HepG2 (cell line): ENCODE data around the gene SLC29A2. TPM values are rescaled to one million over a fixed set of nuclear protein-coding genes. Genes with fewer than 3 reads are reported as not detected.

Experiments used
- ATAC-seq: fragments of 200-7000 bp; cut with Tn5 transposase; 3 replicates; pipeline ENCODE4 v1.9.1; 2020; ENCODE audit warnings: mild to moderate bottlenecking, moderate library complexity
- BruUV-seq: library from RNA; stranded (reverse); fragments of 400-500 nt; replicated peaks from 2 replicates; lab custom pipeline; 2021; lab: Mats Ljungman, UMichigan
- CTCF ChIA-PET: fragments of 300-600 bp; formaldehyde crosslinking; extraction: SDS; loops from one replicate; lab custom pipeline; 2021; ENCODE audit warnings: low total read pairs, inconsistent platforms, low intra/inter-chr PET ratio; lab: Yijun Ruan, JAX
- POLR2A ChIA-PET: fragments of 350-600 bp; sonication (Branson Sonifier 250); formaldehyde crosslinking; loops from one replicate; lab custom pipeline; 2020; ENCODE audit warnings: antibody characterized with exemption, inconsistent platforms; lab: Yijun Ruan, JAX
- DNase-seq: peaks from one replicate; pipeline ENCODE4 v3.0.0-alpha.2; 2015; ENCODE audit warnings: low spot score
- FAIRE-seq: peaks from 3 replicates; lab custom pipeline; 2011; peaks lifted over from hg19 to GRCh38; lab: Jason Lieb, UNC
- H2AFZ ChIP-seq: one replicate; pipeline ENCODE4 v1.6.1; 2011; ENCODE audit warnings: low read length, inconsistent platforms
- H3K27ac ChIP-seq: fragments of 300-600 bp; 3 replicates; pipeline ENCODE4 v1.8.0; 2011; ENCODE audit warnings: mixed run types, mild to moderate bottlenecking, mixed read lengths, low read length, inconsistent platforms; ENCODE audit not compliant: insufficient read depth; ENCODE audit errors: extremely low read length
- H3K27me3 ChIP-seq, 2 experiments: fragments of 200-600 bp in 1 of 2; 2 replicates in 1 of 2; 3 replicates in 1 of 2; pipeline versions ENCODE4 v1.6.0 to v1.8.0; 2011; ENCODE audit warnings: low read length in 2 of 2, mild to moderate bottlenecking in 2 of 2, moderate library complexity in 2 of 2, inconsistent platforms in 1 of 2; ENCODE audit not compliant: insufficient read depth in 2 of 2, control insufficient read depth in 1 of 2
- H3K36me3 ChIP-seq, 2 experiments: fragments of 200-600 bp in 1 of 2; replicated peaks in 1 of 2; 2 replicates in 1 of 2; 3 replicates in 1 of 2; pipeline versions ENCODE4 v1.5.1 to v1.8.0; 2011; ENCODE audit warnings: low read length in 2 of 2, inconsistent platforms in 1 of 2; ENCODE audit not compliant: insufficient read depth in 2 of 2, control insufficient read depth in 1 of 2
- H3K4me1 ChIP-seq: 2 replicates; pipeline ENCODE4 v1.5.1; 2012; ENCODE audit warnings: low read length, inconsistent platforms; ENCODE audit not compliant: insufficient read depth
- H3K4me2 ChIP-seq: 2 replicates; pipeline ENCODE4 v1.6.0; 2011; ENCODE audit warnings: low read depth, low read length, inconsistent platforms
- H3K4me3 ChIP-seq, 3 experiments: fragments of 200-600 bp in 1 of 3; sonication (generic), shearing (Covaris generic) in 1 of 3; replicated peaks in 1 of 3; 2 replicates each; pipeline ENCODE4 v1.5.1; 2011 to 2016; ENCODE audit warnings: low read length in 3 of 3, inconsistent platforms in 2 of 3, low read depth in 2 of 3, mild to moderate bottlenecking in 2 of 3, control low read depth in 1 of 3, mixed read lengths in 1 of 3; ENCODE audit not compliant: insufficient read depth in 1 of 3
- H3K79me2 ChIP-seq: one replicate; pipeline ENCODE4 v1.6.1; 2011; ENCODE audit warnings: low read length, inconsistent platforms; ENCODE audit not compliant: insufficient read depth
- H3K9ac ChIP-seq: 2 replicates; pipeline ENCODE4 v1.6.0; 2011; ENCODE audit warnings: mild to moderate bottlenecking, low read depth, low read length, inconsistent platforms; ENCODE audit not compliant: insufficient read depth
- H3K9me3 ChIP-seq: 2 replicates; pipeline ENCODE4 v1.5.1; 2012; ENCODE audit warnings: mild to moderate bottlenecking, low read length
- H4K20me1 ChIP-seq: 2 replicates; pipeline ENCODE4 v1.6.0; 2011; ENCODE audit warnings: inconsistent platforms, mild to moderate bottlenecking, low read length, moderate library complexity; ENCODE audit not compliant: insufficient read depth
- AKAP8 ChIP-seq: sonication (generic); formaldehyde crosslinking; IDR thresholded peaks from 2 replicates; pipeline ENCODE4 v1.5.1; 2020; ENCODE audit warnings: mild to moderate bottlenecking, missing genetic modification reagents
- EZH2 ChIP-seq: conservative IDR thresholded peaks from 2 replicates; pipeline ENCODE4 v1.6.1; 2012; ENCODE audit warnings: mild to moderate bottlenecking, low read depth, low read length, moderate library complexity
- MIER2 ChIP-seq: IDR thresholded peaks from 2 replicates; pipeline ENCODE4 v1.6.1; 2016; ENCODE audit warnings: missing biosample characterization, missing genetic modification reagents
- PCBP1 ChIP-seq: fragments of 200-400 bp; formaldehyde crosslinking; IDR thresholded peaks from 2 replicates; pipeline ENCODE4 v1.6.1; 2017; ENCODE audit warnings: mild to moderate bottlenecking, low read depth, low read length, borderline replicate concordance
- RFX3 ChIP-seq: IDR thresholded peaks from 2 replicates; pipeline ENCODE4 v1.6.1; 2016; ENCODE audit warnings: missing biosample characterization, missing genetic modification reagents
- SCMH1 ChIP-seq: sonication (generic); formaldehyde crosslinking; IDR thresholded peaks from 2 replicates; pipeline ENCODE4 v1.9.0; 2021; ENCODE audit warnings: missing genetic modification reagents, mild to moderate bottlenecking, borderline replicate concordance
- SIN3A ChIP-seq: IDR thresholded peaks from 2 replicates; pipeline ENCODE4 v1.6.1; 2011; ENCODE audit warnings: low read depth, mild to moderate bottlenecking, control low read depth, low read length, borderline replicate concordance
- SP1 ChIP-seq, 2 experiments: fragments of 450-650 bp in 1 of 2; sonication (generic) in 1 of 2; formaldehyde crosslinking in 1 of 2; IDR thresholded peaks; 2 replicates each; pipeline versions ENCODE4 v1.4.0 to v1.6.1; 2016 to 2020; ENCODE audit warnings: missing genetic modification reagents in 1 of 2
- STAG1 ChIP-seq: sonication (generic); formaldehyde crosslinking; IDR thresholded peaks from 2 replicates; pipeline ENCODE4 v1.4.0; 2020; ENCODE audit warnings: missing genetic modification reagents
- TCF12 ChIP-seq, 2 experiments: fragments of 450-650 bp in 1 of 2; sonication (generic) in 1 of 2; formaldehyde crosslinking in 1 of 2; IDR thresholded peaks; 2 replicates each; pipeline versions ENCODE4 v1.6.1 to v1.8.0; 2017 to 2022; ENCODE audit warnings: antibody characterized with exemption in 1 of 2, mild to moderate bottlenecking in 1 of 2, missing genetic modification reagents in 1 of 2, moderate library complexity in 1 of 2
- XRCC5 ChIP-seq: fragments of 200-400 bp; formaldehyde crosslinking; optimal IDR thresholded peaks from 2 replicates; pipeline ENCODE3; 2017; ENCODE audit warnings: mild to moderate bottlenecking, low read length
- ZNF256 ChIP-seq: sonication (generic); formaldehyde crosslinking; conservative IDR thresholded peaks from 2 replicates; pipeline ENCODE4 v1.4.0; 2020; ENCODE audit warnings: missing genetic modification reagents
- ZNF674 ChIP-seq: sonication (generic); formaldehyde crosslinking; IDR thresholded peaks from 2 replicates; pipeline ENCODE4 v1.5.0; 2020; ENCODE audit warnings: low read depth, mild to moderate bottlenecking, missing genetic modification reagents
- ZSCAN21 ChIP-seq: sonication (generic); formaldehyde crosslinking; IDR thresholded peaks from 2 replicates; pipeline ENCODE4 v1.8.0; 2022; ENCODE audit warnings: mild to moderate bottlenecking, missing genetic modification reagents, moderate library complexity, borderline replicate concordance
- WGBS: methylation state at CpG from one replicate; pipeline ENCODE4 v1.1.6; 2017; ENCODE audit warnings: low lambda C conversion rate; 5-methylcytosine and 5-hydroxymethylcytosine counted together
- in situ Hi-C: cut with HindIII; loops from 2 replicates; pipeline ENCODE4 v1.10.0; 2017; ENCODE audit warnings: low pct_unique_long_range_greater_than_20kb; ENCODE audit not compliant: extremely low pct_ligation_motif_present
- intact Hi-C: fragments of 100-400 bp; cut with micrococcal nuclease; formaldehyde crosslinking; loops from one replicate; pipeline ENCODE4 v1.10.0; 2022; ENCODE audit not compliant: unreplicated experiment
- polyA plus RNA-seq, 8 experiments: library from polyadenylated mRNA; depleted of rRNA in 3 of 8; stranded (reverse) in 7 of 8; unstranded in 1 of 8; fragments of >200 nt; fragmentation: Illumina TruSeq in 4 of 8; extraction: Trizol in 4 of 8; gene quantifications; 2 replicates each; pipeline versions ENCODE4 v1.2.1 to v1.2.3, GENCODE V29; 2011 to 2016; ENCODE audit warnings: low read depth in 4 of 8, missing spikeins in 1 of 8, mixed read lengths in 1 of 8; ENCODE audit not compliant: insufficient read depth in 1 of 8
- total RNA-seq, 5 experiments: library from RNA; depleted of rRNA; stranded (reverse); fragments of >200 nt; fragmentation: Illumina TruSeq; extraction: Trizol; gene quantifications; 2 replicates each; pipeline ENCODE4 v1.2.3, GENCODE V29; 2016; ENCODE audit warnings: low read depth in 1 of 5
- TF ChIP-seq, protein P1 (sequence below): sonication (generic); formaldehyde crosslinking; IDR thresholded peaks from 2 replicates; pipeline ENCODE4 v1.5.0; 2020; ENCODE audit warnings: mild to moderate bottlenecking, missing genetic modification reagents, moderate library complexity
- TF ChIP-seq, protein P2 (sequence below): sonication (generic); formaldehyde crosslinking; IDR thresholded peaks from 2 replicates; pipeline ENCODE4 v1.4.0; 2020; ENCODE audit warnings: missing genetic modification reagents

SLC29A2 gene
- total and polyA plus RNA-seq, 2 of the 13 experiments (the other 11 are each of a cell fraction or from before 2014, with no cell fraction given) = 0.63 to 0.66 TPM

DNA sequence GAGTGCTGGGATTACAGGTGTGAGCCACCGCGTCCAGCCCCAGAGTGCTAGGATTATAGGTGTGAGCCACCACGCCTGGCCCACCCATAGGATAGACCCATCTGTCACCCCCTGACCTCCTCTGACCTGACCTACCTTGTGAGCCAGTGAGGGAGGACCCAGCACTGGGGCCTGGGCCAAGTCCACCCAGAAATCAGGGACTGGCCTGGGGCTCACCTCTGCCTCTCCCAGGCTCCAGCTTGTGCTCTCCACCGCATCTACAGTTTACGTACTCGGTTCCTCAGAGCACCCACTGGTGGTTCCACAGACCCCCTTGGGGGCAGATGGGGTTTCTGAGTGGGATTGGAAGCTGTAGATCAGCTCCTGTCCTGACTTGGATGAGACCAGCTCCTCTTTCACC is 6.4 kb downstream of the SLC29A2 start:
- Histone ChIP-seq H3K9me3 (no peaks in the 10 kb centered on the region), H3K36me3 (peaks cover 3 to 15% of the 10 kb centered on the region in 2 experiments; a peak in 3 of 5 replicates), H3K4me1 (peaks cover 28% of the 10 kb centered on the region), H3K27ac (no peak overlapping the region), H3K4me3 (no peak overlapping the region), H4K20me1 (no peaks in the 10 kb centered on the region; the same call in 1 of the 2 replicates), H3K9ac (no peak overlapping the region), H2AFZ (no peak overlapping the region), H3K4me2 (no peak overlapping the region), H3K27me3 (no peaks in the 10 kb centered on the region), H3K79me2 (no peaks in the 10 kb centered on the region)
- TF ChIP-seq ZNF256 (no peak), ZSCAN21 (0 out of 2 replicates have a peak, but pooled peaks have one; percentile 33)
- no peak for ATAC-seq
- BruUV-seq = no TSS peak
- WGBS = 90% methylated on average over 2 of the region's 6 CpGs
- ChIA-PET POLR2A (interaction anchor here (0.8 to 2.5 kb wide), 3 partner anchors 15 to 53 kb away, joined by 5 to 7 read pairs (median 5); partner anchors contain the start of gene B4GAT1), CTCF (no interaction called here)
- no peak for FAIRE-seq
- intact Hi-C loops = no loop called here
- in situ Hi-C loops = no loop called here
- DNase-seq = no peak

DNA sequence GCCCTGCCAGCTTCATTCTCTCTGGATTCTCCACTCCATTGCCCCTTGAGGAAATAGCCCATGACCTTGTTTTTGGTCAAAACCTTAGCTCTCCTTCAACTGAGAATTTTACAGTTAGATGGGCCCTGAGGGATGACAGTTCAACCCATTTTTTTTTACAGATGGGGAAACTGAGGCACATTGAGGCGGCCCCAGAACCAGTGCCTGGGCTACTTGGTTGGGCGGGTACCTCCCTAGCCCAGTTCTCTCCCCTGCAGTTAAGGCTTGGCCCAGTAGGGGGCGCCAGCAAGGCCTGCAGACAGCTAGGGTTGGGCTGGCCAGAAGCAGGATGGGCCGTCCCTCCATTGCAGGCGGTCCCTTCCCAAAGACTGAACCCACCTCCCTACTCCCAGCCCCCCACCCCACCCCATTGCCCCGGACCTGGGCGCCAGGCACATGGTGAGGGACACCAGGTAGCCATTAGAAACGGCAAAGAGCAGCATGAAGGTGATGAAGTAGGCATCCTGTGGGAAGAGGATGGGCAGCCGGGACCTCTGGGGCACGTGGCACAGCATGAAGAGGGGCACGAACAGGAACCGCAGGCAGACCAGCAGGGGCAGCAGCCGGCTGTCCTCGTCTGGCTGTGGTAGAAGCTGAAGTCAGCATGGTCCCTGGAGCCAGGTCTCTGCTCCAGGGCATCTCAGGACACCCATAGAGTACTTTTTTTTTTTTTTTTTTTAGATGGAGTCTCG is 7.6 kb downstream of the SLC29A2 start:
- 84% methylated on average over 15 of the region's 15 CpGs for WGBS
- intact Hi-C loops = no loop called here
- H3K36me3 ChIP-seq = peaks cover 6 to 21% of the 10 kb centered on the region in 2 experiments; a peak in 4 of 5 replicates
- ATAC-seq = peak; percentile 32
- in situ Hi-C loops = no loop called here
- no peaks in the 10 kb centered on the region for H3K27me3 ChIP-seq
- H3K79me2 ChIP-seq = no peaks in the 10 kb centered on the region
- no peak for DNase-seq
- ChIA-PET CTCF (no interaction called here), POLR2A (interaction anchor here (1.7 to 2.5 kb wide), 2 partner anchors 8 to 16 kb away, joined by 4 to 7 read pairs; partner anchors contain the start of gene B4GAT1)
- BruUV-seq = no TSS peak
- H3K4me3 ChIP-seq = no peak overlapping the region
- no peaks in the 10 kb centered on the region; the same call in 1 of the 2 replicates for H4K20me1 ChIP-seq
- H3K9ac ChIP-seq = no peak overlapping the region
- no peak overlapping the region for H2AFZ ChIP-seq
- H3K27ac ChIP-seq = no peak overlapping the region
- H3K4me2 ChIP-seq = no peak overlapping the region
- H3K4me1 ChIP-seq = peaks cover 30% of the 10 kb centered on the region
- FAIRE-seq = no peak
- H3K9me3 ChIP-seq = no peaks in the 10 kb centered on the region
- TF ChIP-seq MIER2 (no peak), AKAP8 (CRISPR knock-in tag) (0 out of 2 replicates have a peak, but pooled peaks have one; percentile 48), EZH2 (no peak), PCBP1 (0 out of 2 replicates have a peak, but pooled peaks have one; percentile 4), TCF12 (IDR thresholded peaks at IDR 0.05) (no peak), TCF12 (CRISPR knock-in tag; IDR thresholded peaks at IDR 0.05) (no peak), STAG1 (0 out of 2 replicates have a peak, but pooled peaks have one; percentile 17), RFX3 (CRISPR knock-in tag) (no peak), ZNF674 (no peak), XRCC5 (no peak), SCMH1 (CRISPR knock-in tag) (no peak), SIN3A (no peak), SP1 (IDR thresholded peaks at IDR 0.05) (no peak), SP1 (CRISPR knock-in tag; IDR thresholded peaks at IDR 0.05) (no peak)
- TF ChIP-seq, protein P1, sequence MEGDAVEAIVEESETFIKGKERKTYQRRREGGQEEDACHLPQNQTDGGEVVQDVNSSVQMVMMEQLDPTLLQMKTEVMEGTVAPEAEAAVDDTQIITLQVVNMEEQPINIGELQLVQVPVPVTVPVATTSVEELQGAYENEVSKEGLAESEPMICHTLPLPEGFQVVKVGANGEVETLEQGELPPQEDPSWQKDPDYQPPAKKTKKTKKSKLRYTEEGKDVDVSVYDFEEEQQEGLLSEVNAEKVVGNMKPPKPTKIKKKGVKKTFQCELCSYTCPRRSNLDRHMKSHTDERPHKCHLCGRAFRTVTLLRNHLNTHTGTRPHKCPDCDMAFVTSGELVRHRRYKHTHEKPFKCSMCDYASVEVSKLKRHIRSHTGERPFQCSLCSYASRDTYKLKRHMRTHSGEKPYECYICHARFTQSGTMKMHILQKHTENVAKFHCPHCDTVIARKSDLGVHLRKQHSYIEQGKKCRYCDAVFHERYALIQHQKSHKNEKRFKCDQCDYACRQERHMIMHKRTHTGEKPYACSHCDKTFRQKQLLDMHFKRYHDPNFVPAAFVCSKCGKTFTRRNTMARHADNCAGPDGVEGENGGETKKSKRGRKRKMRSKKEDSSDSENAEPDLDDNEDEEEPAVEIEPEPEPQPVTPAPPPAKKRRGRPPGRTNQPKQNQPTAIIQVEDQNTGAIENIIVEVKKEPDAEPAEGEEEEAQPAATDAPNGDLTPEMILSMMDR = peak; percentile 76
- TF ChIP-seq, protein P2, sequence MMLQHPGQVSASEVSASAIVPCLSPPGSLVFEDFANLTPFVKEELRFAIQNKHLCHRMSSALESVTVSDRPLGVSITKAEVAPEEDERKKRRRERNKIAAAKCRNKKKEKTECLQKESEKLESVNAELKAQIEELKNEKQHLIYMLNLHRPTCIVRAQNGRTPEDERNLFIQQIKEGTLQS = no peak
